HG03097 (cell line): ENCODE data around the gene ZNF710.
A peak's percentile ranks its signal among the peaks of the same experiment; 100 is the strongest.
"Not testable (repeated sequence)": the region's sequence is repeated elsewhere in the genome, so short reads cannot be mapped to it uniquely, and the experiment has no call there.

ENCODE experiments used
- ATAC-seq: cut with Tn5 transposase; IDR thresholded peaks from one replicate; pipeline ENCODE4 v1.9.1; 2021; ENCODE audit not compliant: unreplicated experiment, low FRiP score

The ZNF710 gene, protein sequence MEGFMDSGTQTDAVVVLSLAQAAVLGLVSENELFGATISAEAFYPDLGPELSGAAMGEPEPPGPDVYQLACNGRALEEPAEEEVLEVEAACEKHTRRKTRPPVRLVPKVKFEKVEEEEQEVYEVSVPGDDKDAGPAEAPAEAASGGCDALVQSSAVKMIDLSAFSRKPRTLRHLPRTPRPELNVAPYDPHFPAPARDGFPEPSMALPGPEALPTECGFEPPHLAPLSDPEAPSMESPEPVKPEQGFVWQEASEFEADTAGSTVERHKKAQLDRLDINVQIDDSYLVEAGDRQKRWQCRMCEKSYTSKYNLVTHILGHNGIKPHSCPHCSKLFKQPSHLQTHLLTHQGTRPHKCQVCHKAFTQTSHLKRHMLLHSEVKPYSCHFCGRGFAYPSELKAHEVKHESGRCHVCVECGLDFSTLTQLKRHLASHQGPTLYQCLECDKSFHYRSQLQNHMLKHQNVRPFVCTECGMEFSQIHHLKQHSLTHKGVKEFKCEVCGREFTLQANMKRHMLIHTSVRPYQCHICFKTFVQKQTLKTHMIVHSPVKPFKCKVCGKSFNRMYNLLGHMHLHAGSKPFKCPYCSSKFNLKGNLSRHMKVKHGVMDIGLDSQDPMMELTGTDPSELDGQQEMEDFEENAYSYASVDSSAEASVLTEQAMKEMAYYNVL

DNA sequence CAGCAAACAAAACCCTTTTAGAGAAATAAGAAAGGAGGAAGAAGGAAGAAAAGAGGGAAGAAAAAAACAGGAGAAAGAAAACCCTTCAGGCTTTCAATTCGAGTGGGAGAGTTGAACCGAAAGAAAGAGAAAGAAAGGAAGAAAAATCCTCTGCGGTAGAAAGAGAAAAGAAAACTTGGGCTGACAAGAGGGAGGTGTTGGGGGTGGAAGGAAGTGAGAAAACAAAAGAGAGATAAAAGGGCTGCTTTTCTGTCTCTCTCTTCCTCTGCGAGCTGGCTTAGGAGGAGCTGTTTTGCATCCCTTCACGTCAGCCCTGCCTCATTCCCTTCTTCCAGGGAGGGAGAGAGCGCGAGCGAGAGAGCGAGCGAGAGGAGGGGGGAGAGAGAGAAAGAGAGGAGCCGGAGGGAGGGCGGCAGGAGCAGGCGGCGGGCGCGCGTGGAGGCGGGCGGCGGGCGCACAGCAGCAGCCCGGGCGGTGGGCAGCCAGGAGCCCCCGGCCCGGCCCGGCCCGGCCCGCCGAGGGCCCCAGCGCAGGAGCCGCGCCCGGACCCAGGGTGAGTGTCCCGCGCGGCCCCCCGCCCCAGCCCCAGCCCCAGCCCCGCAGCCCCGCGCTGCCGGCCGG, at the start of gene ZNF710:
ZNF710 (plus strand) TSS at position 263 of the 621 bp plus-strand sequence. CDS start 65,814 bp downstream, outside the sequence.
- ATAC-seq: no peak

- ATAC-seq: no peak
Observed at GRCh38 chr15:89954541-89954940, 46.6 kb upstream of the ZNF710 start.

DNA sequence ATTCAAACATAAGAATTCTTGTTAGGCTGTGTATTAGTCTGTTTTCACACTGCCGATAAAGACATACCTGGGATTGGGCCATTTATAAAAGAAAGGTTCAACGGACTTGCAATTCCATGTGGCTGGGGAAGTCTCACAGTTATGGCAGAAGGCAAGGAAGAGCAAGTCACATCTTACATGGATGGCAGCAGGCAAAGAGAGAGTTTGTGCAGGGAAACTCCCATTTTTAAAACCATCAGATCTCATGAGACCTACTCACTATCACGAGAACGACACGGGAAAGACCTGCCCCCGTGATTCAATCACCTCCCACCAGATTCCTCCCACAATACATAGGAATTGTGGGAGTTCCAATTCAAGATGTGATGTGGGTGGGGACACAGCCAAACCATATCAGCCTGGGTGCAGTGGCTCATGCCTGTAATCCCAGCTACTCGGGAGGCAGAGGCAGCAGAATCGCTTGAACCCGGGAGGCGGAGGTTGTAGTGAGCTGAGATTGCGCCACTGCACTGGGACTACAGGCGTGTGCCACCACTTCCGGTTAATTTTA, 45.6 kb upstream of the ZNF710 start:
- ATAC-seq: not testable (repeated sequence)

DNA sequence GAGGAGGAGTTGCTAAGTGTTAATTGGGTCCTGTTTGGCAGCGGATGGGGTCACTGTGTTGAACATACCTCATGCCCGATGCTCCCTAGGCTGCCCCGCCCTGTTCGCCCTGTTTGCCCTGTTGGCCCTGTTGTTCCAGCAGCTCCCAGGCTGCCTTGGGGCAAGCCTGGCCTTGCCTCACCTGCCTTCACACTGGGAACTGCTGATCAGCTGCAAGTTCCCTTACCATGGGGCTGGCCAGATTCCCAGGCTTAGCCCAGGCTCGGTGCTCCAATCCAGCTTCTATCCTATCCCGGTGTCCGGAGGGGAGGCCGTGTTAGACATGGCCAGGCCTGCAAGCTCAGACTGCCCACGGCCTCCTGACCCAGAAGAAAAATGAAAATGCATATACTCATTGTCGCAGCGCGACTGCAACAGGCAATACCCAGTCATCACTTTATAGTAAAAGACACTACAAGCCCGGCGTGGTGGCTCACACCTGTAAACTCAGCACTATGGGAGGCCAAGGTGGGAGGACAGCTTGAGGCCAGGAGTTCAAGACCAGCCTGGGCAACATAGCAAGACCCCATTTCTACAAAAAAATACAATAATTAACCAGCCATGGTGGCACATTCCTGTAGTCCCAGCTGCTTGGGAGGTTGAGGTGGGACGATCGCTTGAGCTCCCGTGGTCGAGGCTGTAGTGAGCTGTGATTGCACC, 42.9 kb upstream of the ZNF710 start:
- no peak for ATAC-seq

GRCh38 chr15:89963301-89964231, 37.6 kb upstream of the ZNF710 start:
- ATAC-seq: no peak

DNA sequence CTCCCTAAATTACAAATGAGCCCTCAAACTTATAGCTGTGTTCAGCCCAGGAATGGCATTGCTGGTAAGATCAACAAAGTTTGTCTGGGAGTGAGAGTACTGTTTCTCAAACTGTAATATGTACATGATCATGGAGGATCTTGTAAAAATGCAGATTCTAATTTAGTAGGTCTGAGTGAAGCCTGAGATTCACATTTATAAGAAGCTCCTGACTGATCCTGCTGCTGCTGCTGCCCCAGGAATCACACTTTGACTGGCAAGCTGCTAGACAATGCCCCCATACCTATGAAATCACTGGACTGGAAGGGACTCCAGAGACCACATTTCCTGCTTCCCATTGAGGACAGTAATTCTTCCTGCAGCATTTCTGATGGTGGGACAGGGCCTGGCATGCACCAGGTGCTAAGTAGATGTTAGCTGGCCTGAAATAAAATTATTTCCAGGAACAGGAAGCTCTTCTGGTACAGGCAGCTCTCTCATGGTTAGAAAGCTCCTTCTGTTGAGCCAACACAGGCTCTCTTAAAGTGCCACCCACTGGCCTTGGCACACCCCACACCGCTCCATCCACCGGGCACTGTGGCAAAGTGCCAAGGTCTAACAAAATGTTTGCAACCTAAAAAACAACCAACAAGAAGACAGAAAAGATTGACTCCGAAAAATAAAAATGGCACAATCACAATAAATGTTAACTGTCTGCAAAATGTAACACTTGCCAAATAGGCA, 36.7 kb upstream of the ZNF710 start:
- no peak for ATAC-seq

GRCh38 chr15:89967881-89968280, 33.2 kb upstream of the ZNF710 start:
- ATAC-seq: no peak

DNA sequence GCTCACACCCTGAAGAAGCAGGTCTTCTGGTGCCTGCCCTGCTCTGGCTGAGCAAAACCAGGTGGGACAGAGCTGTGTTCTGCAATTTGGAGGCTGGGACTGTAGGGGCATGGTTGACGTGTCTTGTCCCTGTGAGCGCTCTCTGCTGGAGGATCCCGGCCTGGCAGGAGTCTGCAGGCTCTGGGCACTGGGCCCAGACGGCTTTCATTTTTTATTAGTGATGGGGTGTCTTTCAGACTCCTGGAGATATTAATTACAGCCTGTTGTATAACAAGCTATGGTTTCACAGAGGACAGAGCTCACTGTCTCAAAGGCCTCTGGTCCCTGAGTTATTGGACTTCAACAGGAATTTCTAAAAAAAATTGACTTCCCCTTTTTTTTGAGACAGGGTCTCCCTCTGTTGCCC, 29.5 kb upstream of the ZNF710 start:
- peak; percentile 59 for ATAC-seq

DNA sequence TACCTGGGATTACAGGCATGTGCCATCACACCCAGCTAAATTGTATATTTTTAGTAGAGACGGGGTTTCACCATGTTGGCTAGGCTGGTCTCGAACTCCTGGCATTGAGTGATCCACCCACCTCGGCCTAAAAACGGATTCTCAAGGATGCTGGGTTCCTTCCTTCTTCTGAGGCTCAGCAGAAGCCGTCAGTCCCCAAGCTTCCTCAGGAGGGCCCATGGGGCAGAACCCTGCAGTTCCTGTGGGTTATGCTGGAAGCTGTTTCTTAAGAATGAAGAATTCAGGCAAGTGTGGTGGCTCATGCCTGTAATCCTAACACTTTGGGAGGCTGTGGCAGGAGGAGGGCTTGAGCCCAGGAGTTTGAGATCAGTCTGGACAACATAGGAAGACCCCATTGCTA, 29.0 kb upstream of the ZNF710 start:
- ATAC-seq: no peak

- no peak for ATAC-seq
Observed at GRCh38 chr15:89975482-89976245, 25.5 kb upstream of the ZNF710 start.

DNA sequence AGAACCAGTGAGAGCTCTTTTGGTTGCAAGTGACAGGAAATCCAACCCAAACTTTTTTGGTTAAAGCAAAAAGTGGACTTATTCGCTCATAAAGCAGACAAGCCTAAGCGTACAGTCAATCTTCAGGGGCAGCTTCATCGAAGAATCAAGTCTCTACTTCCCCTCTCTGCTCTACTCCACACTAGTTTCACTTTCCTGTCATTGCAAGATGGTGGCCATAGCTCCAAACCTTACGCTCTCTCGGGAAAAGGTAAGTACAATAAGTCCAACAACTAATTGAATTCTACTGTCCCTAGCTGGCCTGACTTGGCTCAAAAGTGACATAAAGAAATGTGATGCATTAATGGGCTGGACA, 24.9 kb upstream of the ZNF710 start:
- no peak for ATAC-seq

DNA sequence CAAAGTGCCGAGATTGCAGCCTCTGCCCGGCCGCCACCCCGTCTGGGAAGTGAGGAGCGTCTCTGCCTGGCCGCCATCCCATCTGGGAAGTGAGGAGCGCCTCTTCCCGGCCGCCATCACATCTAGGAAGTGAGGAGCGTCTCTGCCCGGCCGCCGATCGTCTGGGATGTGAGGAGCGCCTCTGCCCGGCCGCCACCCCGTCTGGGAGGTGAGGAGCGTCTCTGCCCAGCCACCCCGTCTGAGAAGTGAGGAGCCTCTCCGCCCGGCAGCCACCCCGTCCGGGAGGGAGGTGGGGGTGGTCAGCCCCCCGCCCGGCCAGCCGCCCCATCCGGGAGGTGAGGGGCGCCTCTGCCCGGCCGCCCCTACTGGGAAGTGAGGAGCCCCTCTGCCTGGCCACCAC, 23.3 kb upstream of the ZNF710 start:
- not testable (repeated sequence) for ATAC-seq

- no peak for ATAC-seq
Observed at GRCh38 chr15:89978914-89979313, 22.2 kb upstream of the ZNF710 start.

DNA sequence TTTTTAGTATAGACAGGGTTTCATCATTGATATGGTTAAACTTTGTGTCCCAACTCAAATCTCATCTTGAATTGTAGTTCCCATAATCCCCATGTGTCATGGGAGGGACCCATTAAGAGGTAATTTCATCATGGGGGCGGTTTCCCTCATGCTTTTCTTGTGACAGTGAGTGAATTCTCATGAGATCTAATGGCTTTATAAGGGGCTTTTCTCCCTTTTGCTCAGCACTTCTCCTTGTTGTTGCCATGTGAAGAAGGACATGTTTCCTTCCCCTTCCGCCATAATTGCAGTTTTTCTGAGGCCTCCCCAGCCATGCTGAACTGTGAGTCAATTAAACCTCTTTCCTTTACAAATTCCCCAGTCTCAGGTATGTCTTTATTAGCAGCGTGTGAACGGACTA, 20.2 kb upstream of the ZNF710 start:
- no peak for ATAC-seq

- ATAC-seq: no peak
Observed at GRCh38 chr15:89982315-89983055, 18.6 kb upstream of the ZNF710 start.

DNA sequence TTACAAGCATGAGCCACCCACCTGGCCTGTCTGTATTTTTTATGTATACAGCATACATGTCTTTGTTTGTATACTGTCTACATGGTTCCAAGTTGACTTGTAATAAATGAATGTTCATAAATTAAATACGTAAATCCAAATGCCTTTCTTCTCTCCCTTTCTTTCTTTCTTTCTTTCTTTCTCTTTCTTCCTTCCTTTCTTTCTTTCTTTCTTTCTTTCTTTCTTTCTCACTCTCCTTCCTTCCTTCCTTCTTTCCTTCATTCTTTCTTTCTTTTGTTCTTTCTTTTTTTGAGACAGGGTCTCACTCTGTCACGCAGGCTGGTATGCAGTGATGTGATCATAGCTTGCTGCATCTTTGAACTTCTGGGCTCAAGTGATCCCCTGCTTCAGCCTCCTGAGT, 17.1 kb upstream of the ZNF710 start:
- no peak for ATAC-seq

- no peak for ATAC-seq
Observed at GRCh38 chr15:89984421-89985010, 16.6 kb upstream of the ZNF710 start.
